K562 (cell line): ENCODE results near the gene TUT1. TPM values are rescaled to one million over a fixed set of nuclear protein-coding genes. Genes with fewer than 3 reads are reported as not detected.
A peak's percentile ranks its signal among the peaks of the same experiment; 100 is the strongest.

Experiments
- NR2F6 ChIP-seq: fragments of 450-650 bp; formaldehyde crosslinking; IDR thresholded peaks from 2 replicates; pipeline ENCODE4 v1.4.0; 2020; ENCODE audit warnings: mild to moderate bottlenecking
- POLR2AphosphoS5 ChIP-seq: IDR thresholded peaks from 2 replicates; pipeline ENCODE4 v1.6.1; 2011; ENCODE audit warnings: mild to moderate bottlenecking, low read depth, low read length, moderate library complexity; ENCODE audit not compliant: control insufficient read depth, insufficient read depth
- ZNF133 ChIP-seq: fragments of 250-450 bp; sonication (Bioruptor Pico); IDR thresholded peaks from 2 replicates; pipeline ENCODE4 v1.4.0; 2020; ENCODE audit warnings: mild to moderate bottlenecking
- ZNF184 ChIP-seq: sonication (generic); formaldehyde crosslinking; IDR thresholded peaks from 2 replicates; pipeline ENCODE4 v1.5.0; 2020; ENCODE audit warnings: missing genetic modification reagents
- ZNF24 ChIP-seq: fragments of 450-650 bp; IDR thresholded peaks from 2 replicates; pipeline ENCODE4 v1.6.1; 2016
- ZNF668 ChIP-seq: fragments of 250-450 bp; sonication (Bioruptor Pico); IDR thresholded peaks from 2 replicates; pipeline ENCODE4 v1.8.0; 2022; ENCODE audit warnings: mild to moderate bottlenecking, inconsistent platforms
- polyA plus RNA-seq, 8 experiments: library from polyadenylated mRNA; depleted of rRNA in 4 of 8; stranded (reverse) in 5 of 8; unstranded in 3 of 8; fragments of >200 nt; fragmentation: Nextera tagmentation in 2 of 8; fragmentation: Illumina TruSeq in 1 of 8; extraction: Ambion mirVana in 2 of 8; extraction: Trizol in 1 of 8; gene quantifications; 2 replicates each; pipeline versions ENCODE4 v1.2.1 to v1.2.3, GENCODE V29; 2011 to 2014; ENCODE audit warnings: inconsistent platforms in 1 of 8, missing spikeins in 1 of 8
- total RNA-seq, 7 experiments: library from RNA; depleted of rRNA in 6 of 7; stranded (reverse); fragments of >200 nt in 6 of 7; fragmentation: Illumina TruSeq in 2 of 7; extraction: Trizol in 2 of 7; gene quantifications; 2 replicates each; pipeline versions ENCODE4 v1.2.1 to v1.2.3, GENCODE V29; 2011 to 2021; ENCODE audit warnings: low replicate concordance in 1 of 7
- TF ChIP-seq, protein P1 (sequence below): fragments of 450-650 bp; IDR thresholded peaks from 2 replicates; pipeline ENCODE4 v1.6.1; 2016
- TF ChIP-seq, protein P2 (sequence below): fragments of 250-450 bp; sonication (Bioruptor Pico); IDR thresholded peaks from 2 replicates; pipeline ENCODE4 v1.8.0; 2022; ENCODE audit warnings: moderate library complexity, mild to moderate bottlenecking, inconsistent platforms
- TF ChIP-seq, protein P3 (sequence below): fragments of 250-450 bp; sonication (Bioruptor Pico); IDR thresholded peaks from 2 replicates; pipeline ENCODE4 v1.5.0; 2020; ENCODE audit warnings: mild to moderate bottlenecking, borderline replicate concordance
- TF ChIP-seq, protein P4 (sequence below): fragments of 450-650 bp; IDR thresholded peaks from 2 replicates; pipeline ENCODE4 v1.6.1; 2016; ENCODE audit warnings: mild to moderate bottlenecking, moderate library complexity
- TF ChIP-seq, protein P5 (sequence below): fragments of 450-650 bp; formaldehyde crosslinking; IDR thresholded peaks from 2 replicates; pipeline ENCODE4 v1.4.0; 2022; ENCODE audit warnings: mild to moderate bottlenecking, moderate library complexity

The TUT1 gene
- total and polyA plus RNA-seq, 9 of the 15 experiments (the other 6 are each of a cell fraction or from before 2014, with no cell fraction given) = 0.66 to 44.3 (median 15.7) TPM

DNA sequence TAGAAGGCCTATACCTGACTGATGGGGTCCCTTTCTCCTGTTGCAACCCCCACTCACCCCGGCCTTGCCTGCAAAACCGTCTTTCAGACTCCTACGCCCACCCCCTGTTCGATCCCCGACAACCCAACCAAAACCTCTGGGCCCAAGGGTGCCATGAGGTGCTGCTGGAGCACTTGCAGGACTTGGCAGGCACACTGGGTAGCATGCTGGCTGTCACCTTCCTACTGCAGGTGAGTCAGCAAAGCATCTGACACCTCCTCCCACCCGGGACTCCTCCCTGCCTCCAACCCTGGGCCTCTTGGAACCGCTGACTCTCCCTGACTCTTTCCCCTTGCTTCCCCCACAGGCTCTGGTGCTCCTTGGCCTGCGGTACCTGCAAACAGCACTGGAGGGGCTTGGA is 23.0 kb upstream of the TUT1 start (continued):
- TF ChIP-seq, protein P1, sequence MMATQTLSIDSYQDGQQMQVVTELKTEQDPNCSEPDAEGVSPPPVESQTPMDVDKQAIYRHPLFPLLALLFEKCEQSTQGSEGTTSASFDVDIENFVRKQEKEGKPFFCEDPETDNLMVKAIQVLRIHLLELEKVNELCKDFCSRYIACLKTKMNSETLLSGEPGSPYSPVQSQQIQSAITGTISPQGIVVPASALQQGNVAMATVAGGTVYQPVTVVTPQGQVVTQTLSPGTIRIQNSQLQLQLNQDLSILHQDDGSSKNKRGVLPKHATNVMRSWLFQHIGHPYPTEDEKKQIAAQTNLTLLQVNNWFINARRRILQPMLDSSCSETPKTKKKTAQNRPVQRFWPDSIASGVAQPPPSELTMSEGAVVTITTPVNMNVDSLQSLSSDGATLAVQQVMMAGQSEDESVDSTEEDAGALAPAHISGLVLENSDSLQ = peak; percentile 33; the same call in 1 of the 2 replicates
- TF ChIP-seq, protein P2, sequence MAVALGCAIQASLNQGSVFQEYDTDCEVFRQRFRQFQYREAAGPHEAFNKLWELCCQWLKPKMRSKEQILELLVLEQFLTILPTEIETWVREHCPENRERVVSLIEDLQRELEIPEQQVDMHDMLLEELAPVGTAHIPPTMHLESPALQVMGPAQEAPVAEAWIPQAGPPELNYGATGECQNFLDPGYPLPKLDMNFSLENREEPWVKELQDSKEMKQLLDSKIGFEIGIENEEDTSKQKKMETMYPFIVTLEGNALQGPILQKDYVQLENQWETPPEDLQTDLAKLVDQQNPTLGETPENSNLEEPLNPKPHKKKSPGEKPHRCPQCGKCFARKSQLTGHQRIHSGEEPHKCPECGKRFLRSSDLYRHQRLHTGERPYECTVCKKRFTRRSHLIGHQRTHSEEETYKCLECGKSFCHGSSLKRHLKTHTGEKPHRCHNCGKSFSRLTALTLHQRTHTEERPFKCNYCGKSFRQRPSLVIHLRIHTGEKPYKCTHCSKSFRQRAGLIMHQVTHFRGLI (CRISPR knock-in tag) = no peak
- TF ChIP-seq, protein P3, sequence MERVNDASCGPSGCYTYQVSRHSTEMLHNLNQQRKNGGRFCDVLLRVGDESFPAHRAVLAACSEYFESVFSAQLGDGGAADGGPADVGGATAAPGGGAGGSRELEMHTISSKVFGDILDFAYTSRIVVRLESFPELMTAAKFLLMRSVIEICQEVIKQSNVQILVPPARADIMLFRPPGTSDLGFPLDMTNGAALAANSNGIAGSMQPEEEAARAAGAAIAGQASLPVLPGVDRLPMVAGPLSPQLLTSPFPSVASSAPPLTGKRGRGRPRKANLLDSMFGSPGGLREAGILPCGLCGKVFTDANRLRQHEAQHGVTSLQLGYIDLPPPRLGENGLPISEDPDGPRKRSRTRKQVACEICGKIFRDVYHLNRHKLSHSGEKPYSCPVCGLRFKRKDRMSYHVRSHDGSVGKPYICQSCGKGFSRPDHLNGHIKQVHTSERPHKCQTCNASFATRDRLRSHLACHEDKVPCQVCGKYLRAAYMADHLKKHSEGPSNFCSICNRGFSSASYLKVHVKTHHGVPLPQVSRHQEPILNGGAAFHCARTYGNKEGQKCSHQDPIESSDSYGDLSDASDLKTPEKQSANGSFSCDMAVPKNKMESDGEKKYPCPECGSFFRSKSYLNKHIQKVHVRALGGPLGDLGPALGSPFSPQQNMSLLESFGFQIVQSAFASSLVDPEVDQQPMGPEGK (CRISPR knock-in tag) = no peak
- TF ChIP-seq ZNF24 = no peak
- no peak for TF ChIP-seq ZNF184 (CRISPR knock-in tag)
- no peak for TF ChIP-seq NR2F6 (CRISPR knock-in tag)
- TF ChIP-seq, protein P4, sequence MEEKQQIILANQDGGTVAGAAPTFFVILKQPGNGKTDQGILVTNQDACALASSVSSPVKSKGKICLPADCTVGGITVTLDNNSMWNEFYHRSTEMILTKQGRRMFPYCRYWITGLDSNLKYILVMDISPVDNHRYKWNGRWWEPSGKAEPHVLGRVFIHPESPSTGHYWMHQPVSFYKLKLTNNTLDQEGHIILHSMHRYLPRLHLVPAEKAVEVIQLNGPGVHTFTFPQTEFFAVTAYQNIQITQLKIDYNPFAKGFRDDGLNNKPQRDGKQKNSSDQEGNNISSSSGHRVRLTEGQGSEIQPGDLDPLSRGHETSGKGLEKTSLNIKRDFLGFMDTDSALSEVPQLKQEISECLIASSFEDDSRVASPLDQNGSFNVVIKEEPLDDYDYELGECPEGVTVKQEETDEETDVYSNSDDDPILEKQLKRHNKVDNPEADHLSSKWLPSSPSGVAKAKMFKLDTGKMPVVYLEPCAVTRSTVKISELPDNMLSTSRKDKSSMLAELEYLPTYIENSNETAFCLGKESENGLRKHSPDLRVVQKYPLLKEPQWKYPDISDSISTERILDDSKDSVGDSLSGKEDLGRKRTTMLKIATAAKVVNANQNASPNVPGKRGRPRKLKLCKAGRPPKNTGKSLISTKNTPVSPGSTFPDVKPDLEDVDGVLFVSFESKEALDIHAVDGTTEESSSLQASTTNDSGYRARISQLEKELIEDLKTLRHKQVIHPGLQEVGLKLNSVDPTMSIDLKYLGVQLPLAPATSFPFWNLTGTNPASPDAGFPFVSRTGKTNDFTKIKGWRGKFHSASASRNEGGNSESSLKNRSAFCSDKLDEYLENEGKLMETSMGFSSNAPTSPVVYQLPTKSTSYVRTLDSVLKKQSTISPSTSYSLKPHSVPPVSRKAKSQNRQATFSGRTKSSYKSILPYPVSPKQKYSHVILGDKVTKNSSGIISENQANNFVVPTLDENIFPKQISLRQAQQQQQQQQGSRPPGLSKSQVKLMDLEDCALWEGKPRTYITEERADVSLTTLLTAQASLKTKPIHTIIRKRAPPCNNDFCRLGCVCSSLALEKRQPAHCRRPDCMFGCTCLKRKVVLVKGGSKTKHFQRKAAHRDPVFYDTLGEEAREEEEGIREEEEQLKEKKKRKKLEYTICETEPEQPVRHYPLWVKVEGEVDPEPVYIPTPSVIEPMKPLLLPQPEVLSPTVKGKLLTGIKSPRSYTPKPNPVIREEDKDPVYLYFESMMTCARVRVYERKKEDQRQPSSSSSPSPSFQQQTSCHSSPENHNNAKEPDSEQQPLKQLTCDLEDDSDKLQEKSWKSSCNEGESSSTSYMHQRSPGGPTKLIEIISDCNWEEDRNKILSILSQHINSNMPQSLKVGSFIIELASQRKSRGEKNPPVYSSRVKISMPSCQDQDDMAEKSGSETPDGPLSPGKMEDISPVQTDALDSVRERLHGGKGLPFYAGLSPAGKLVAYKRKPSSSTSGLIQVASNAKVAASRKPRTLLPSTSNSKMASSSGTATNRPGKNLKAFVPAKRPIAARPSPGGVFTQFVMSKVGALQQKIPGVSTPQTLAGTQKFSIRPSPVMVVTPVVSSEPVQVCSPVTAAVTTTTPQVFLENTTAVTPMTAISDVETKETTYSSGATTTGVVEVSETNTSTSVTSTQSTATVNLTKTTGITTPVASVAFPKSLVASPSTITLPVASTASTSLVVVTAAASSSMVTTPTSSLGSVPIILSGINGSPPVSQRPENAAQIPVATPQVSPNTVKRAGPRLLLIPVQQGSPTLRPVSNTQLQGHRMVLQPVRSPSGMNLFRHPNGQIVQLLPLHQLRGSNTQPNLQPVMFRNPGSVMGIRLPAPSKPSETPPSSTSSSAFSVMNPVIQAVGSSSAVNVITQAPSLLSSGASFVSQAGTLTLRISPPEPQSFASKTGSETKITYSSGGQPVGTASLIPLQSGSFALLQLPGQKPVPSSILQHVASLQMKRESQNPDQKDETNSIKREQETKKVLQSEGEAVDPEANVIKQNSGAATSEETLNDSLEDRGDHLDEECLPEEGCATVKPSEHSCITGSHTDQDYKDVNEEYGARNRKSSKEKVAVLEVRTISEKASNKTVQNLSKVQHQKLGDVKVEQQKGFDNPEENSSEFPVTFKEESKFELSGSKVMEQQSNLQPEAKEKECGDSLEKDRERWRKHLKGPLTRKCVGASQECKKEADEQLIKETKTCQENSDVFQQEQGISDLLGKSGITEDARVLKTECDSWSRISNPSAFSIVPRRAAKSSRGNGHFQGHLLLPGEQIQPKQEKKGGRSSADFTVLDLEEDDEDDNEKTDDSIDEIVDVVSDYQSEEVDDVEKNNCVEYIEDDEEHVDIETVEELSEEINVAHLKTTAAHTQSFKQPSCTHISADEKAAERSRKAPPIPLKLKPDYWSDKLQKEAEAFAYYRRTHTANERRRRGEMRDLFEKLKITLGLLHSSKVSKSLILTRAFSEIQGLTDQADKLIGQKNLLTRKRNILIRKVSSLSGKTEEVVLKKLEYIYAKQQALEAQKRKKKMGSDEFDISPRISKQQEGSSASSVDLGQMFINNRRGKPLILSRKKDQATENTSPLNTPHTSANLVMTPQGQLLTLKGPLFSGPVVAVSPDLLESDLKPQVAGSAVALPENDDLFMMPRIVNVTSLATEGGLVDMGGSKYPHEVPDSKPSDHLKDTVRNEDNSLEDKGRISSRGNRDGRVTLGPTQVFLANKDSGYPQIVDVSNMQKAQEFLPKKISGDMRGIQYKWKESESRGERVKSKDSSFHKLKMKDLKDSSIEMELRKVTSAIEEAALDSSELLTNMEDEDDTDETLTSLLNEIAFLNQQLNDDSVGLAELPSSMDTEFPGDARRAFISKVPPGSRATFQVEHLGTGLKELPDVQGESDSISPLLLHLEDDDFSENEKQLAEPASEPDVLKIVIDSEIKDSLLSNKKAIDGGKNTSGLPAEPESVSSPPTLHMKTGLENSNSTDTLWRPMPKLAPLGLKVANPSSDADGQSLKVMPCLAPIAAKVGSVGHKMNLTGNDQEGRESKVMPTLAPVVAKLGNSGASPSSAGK = no peak
- TF ChIP-seq ZNF133 (CRISPR knock-in tag) = no peak
- TF ChIP-seq POLR2AphosphoS5 = 0 out of 2 replicates have a peak, but pooled peaks have one; percentile 23
- TF ChIP-seq ZNF668 (CRISPR knock-in tag) = no peak
- TF ChIP-seq, protein P5, sequence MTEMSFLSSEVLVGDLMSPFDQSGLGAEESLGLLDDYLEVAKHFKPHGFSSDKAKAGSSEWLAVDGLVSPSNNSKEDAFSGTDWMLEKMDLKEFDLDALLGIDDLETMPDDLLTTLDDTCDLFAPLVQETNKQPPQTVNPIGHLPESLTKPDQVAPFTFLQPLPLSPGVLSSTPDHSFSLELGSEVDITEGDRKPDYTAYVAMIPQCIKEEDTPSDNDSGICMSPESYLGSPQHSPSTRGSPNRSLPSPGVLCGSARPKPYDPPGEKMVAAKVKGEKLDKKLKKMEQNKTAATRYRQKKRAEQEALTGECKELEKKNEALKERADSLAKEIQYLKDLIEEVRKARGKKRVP (CRISPR knock-in tag) = no peak
